ENCODE data around the gene PACSIN3. TPM values are rescaled to one million over a fixed set of nuclear protein-coding genes. Genes with fewer than 3 reads are reported as not detected.
A peak's percentile ranks its signal among the peaks of the same experiment; 100 is the strongest.

The PACSIN3 gene
- total RNA-seq: 37.9 and 57.4 TPM in 2 replicates

DNA sequence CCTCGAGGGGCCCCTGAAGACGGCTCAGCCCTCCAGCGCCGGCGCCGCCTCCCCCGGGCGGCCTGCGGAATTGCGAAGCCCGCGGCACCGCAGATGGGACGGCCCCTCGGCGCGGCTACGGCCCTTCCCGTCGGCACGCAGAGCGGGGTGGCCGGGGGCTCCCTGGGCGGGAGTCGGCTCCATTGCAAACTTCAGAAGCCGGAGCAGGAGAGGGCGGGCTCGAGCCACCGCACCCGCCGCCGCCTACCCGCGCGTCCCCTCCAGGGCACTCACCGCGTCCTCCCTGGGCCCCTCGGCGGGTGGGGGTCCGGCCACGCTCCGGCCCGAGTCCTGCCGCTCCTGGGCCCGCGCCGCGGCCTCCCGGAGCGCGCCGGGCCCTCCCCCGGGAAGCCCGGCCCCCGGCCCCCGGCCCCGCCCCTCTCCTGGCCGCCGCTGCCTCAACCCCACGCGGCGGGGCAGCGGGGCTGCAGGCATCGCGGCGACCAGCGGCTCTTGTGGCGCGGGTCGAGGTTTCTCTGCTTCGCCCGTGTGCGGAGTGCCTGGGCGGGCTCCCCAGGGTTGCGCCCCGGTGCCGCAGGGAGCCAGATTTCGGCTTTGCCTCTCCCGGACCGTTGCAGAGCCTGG lies at the start of gene PACSIN3:
TSS of gene PACSIN3 (minus strand) at position 359 of the 624 bp plus-strand sequence. CDS start 3,707 bp downstream, outside the sequence.
- no peak for DNase-seq (ENCODE audit: low read depth)
- Histone ChIP-seq H3K36me3 (ENCODE audit: control insufficient read depth, insufficient read depth, low read length) (no peaks in the 10 kb centered on the region), H3K27me3 (ENCODE audit: control insufficient read depth, insufficient read depth, low read length) (no peaks in the 10 kb centered on the region), H3K4me3 (ENCODE audit: low read depth, low read length) (peak within 1 kb of the TSS; percentile 61)
- TF ChIP-seq CTCF (IDR thresholded peaks at IDR 0.05; ENCODE audit: insufficient read depth, low read length, poor library complexity, severe bottlenecking): no peak

- Histone ChIP-seq H3K36me3 (ENCODE audit: control insufficient read depth, insufficient read depth, low read length) (peaks cover 4% of the 10 kb centered on the region), H3K4me3 (ENCODE audit: low read depth, low read length) (no peak overlapping the region), H3K27me3 (ENCODE audit: control insufficient read depth, insufficient read depth, low read length) (no peaks in the 10 kb centered on the region)
- TF ChIP-seq CTCF (IDR thresholded peaks at IDR 0.05; ENCODE audit: insufficient read depth, low read length, poor library complexity, severe bottlenecking): no peak
- DNase-seq (ENCODE audit: low read depth): no peak
Measured at GRCh38 chr11:47235163-47235562, 48.9 kb upstream of the PACSIN3 start.

DNA sequence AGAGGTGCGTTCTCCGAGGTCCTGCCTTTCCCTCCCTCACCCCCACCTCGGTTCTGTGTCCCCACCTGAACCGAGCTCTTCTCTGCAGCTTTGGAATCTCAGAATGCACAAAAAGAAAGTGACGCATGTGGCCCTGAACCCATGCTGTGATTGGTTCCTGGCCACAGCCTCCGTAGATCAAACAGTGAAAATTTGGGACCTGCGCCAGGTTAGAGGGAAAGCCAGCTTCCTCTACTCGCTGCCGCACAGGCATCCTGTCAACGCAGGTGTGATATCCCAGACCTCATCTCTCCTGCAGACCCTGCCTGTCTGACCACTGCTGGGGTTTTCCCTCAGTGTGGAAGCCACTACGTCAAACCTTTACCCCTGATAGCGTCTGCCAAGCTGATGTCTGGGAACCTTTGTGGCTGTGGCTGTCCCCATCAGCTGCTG lies 48.5 kb upstream of the PACSIN3 start:
- peaks cover 3% of the 10 kb centered on the region for H3K36me3 ChIP-seq (ENCODE audit: control insufficient read depth, insufficient read depth, low read length)
- TF ChIP-seq CTCF (IDR thresholded peaks at IDR 0.05; ENCODE audit: insufficient read depth, low read length, poor library complexity, severe bottlenecking): no peak
- no peak overlapping the region for H3K4me3 ChIP-seq (ENCODE audit: low read depth, low read length)
- DNase-seq (ENCODE audit: low read depth): no peak
- H3K27me3 ChIP-seq (ENCODE audit: control insufficient read depth, insufficient read depth, low read length): no peaks in the 10 kb centered on the region

GRCh38 chr11:47233989-47234668 lies 47.9 kb upstream of the PACSIN3 start:
- peaks cover 2% of the 10 kb centered on the region for H3K36me3 ChIP-seq (ENCODE audit: control insufficient read depth, insufficient read depth, low read length)
- no peak for DNase-seq (ENCODE audit: low read depth)
- peak; percentile 20 for TF ChIP-seq CTCF (IDR thresholded peaks at IDR 0.05; ENCODE audit: insufficient read depth, low read length, poor library complexity, severe bottlenecking)
- no peak overlapping the region for H3K4me3 ChIP-seq (ENCODE audit: low read depth, low read length)
- no peaks in the 10 kb centered on the region for H3K27me3 ChIP-seq (ENCODE audit: control insufficient read depth, insufficient read depth, low read length)

GRCh38 chr11:47233051-47233450 lies 46.8 kb upstream of the PACSIN3 start:
- Histone ChIP-seq H3K36me3 (ENCODE audit: control insufficient read depth, insufficient read depth, low read length) (peaks cover 2% of the 10 kb centered on the region), H3K27me3 (ENCODE audit: control insufficient read depth, insufficient read depth, low read length) (no peaks in the 10 kb centered on the region), H3K4me3 (ENCODE audit: low read depth, low read length) (no peak overlapping the region)
- no peak for DNase-seq (ENCODE audit: low read depth)
- TF ChIP-seq CTCF (IDR thresholded peaks at IDR 0.05; ENCODE audit: insufficient read depth, low read length, poor library complexity, severe bottlenecking): no peak

Measured in kidney epithelial cell (primary cell).